ENCODE data around the gene CARMIL3. TPM values are rescaled to one million over a fixed set of nuclear protein-coding genes. Genes with fewer than 3 reads are reported as not detected.
"Not testable (repeated sequence)": the region's sequence is repeated elsewhere in the genome, so short reads cannot be mapped to it uniquely, and the experiment has no call there.

Gene CARMIL3
- total and polyA plus RNA-seq, 4 experiments from 2014 or later, result 0.15 to 0.22 TPM; not detected in 2

GRCh38 chr14:24098927-24099813, 47.4 kb downstream of the CARMIL3 start:
- Mint-ChIP-seq H3K9me3 (no peaks in the 10 kb centered on the region), H3K4me1 (peaks cover 12 to 24% (median 17%) of the 10 kb centered on the region in 4 donors), H3K4me3 (no peak overlapping the region), H3K27ac (peak overlapping the region in 3 of 7 donors; percentile 6 to 46 (median 22)), H3K27me3 (no peaks in the 10 kb centered on the region), H3K36me3 (peaks cover 37 to 48% of the 10 kb centered on the region in 2 donors)
- no peak for DNase-seq
- Histone ChIP-seq H3K27me3 (ENCODE audit: insufficient read depth, low read length) (no peaks in the 10 kb centered on the region), H3K4me1 (ENCODE audit: insufficient read depth, low read length) (peaks cover 14% of the 10 kb centered on the region), H3K27ac (ENCODE audit: low read depth, low read length) (no peak overlapping the region), H3K4me3 (ENCODE audit: low read length in 2 of 2) (no peak overlapping the region), H3K9me3 (ENCODE audit: control insufficient read depth in 1 of 2, low read length in 2 of 2) (no peaks in the 10 kb centered on the region), H3K36me3 (ENCODE audit: insufficient read depth, low read length) (peaks cover 28% of the 10 kb centered on the region)
- CTCF ChIA-PET (ENCODE audit: partially characterized antibody), result interaction anchor here (11.6 to 12.2 kb wide), 2 partner anchors 6 to 41 kb away, joined by 412 to 475 read pairs; partner anchors contain the start of gene CARMIL3
- POLR2A ChIA-PET (ENCODE audit: partially characterized antibody), result no interaction called here
- intact Hi-C loops (cut with micrococcal nuclease), result loop anchor here (10.0 kb wide), 1 partner anchor 46 kb away; the partner anchor contains the start of genes EMC9, PSME2 and RNF31

- no peak overlapping the region for H3K4me3 Mint-ChIP-seq
- H3K27me3 Mint-ChIP-seq, result no peaks in the 10 kb centered on the region
- H3K4me1 Mint-ChIP-seq, result peaks cover 9 to 14% (median 11%) of the 10 kb centered on the region in 4 donors
- intact Hi-C loops (cut with micrococcal nuclease), result no loop called here
- DNase-seq, result no peak
- CTCF ChIA-PET (ENCODE audit: partially characterized antibody), result interaction anchor here (1.0 to 11.5 kb wide), 3 partner anchors 7 to 63 kb away, joined by 3 to 412 read pairs (median 5); partner anchors contain the start of gene PCK2
- POLR2A ChIA-PET (ENCODE audit: partially characterized antibody), result interaction anchor here (1.8 kb wide), 1 partner anchor 13 kb away, joined by 6 read pairs; the partner anchor contains the start of gene DCAF11
- H3K36me3 Mint-ChIP-seq, result peaks cover 41 to 46% of the 10 kb centered on the region in 2 donors
- H3K9me3 ChIP-seq (ENCODE audit: control insufficient read depth in 1 of 2, low read length in 2 of 2), result no peaks in the 10 kb centered on the region
- peaks cover 28% of the 10 kb centered on the region for H3K36me3 ChIP-seq (ENCODE audit: insufficient read depth, low read length)
- no peak overlapping the region for H3K27ac ChIP-seq (ENCODE audit: low read depth, low read length)
- H3K4me1 ChIP-seq (ENCODE audit: insufficient read depth, low read length), result peaks cover 9% of the 10 kb centered on the region
- H3K27me3 ChIP-seq (ENCODE audit: insufficient read depth, low read length), result no peaks in the 10 kb centered on the region
- H3K9me3 Mint-ChIP-seq, result no peaks in the 10 kb centered on the region
- no peak overlapping the region for H3K4me3 ChIP-seq (ENCODE audit: low read length in 2 of 2)
- peak overlapping the region in 1 of 7 donors; percentile 13 for H3K27ac Mint-ChIP-seq
These were observed 48.6 kb downstream of the CARMIL3 start for GRCh38 chr14:24100197-24100981.

DNA sequence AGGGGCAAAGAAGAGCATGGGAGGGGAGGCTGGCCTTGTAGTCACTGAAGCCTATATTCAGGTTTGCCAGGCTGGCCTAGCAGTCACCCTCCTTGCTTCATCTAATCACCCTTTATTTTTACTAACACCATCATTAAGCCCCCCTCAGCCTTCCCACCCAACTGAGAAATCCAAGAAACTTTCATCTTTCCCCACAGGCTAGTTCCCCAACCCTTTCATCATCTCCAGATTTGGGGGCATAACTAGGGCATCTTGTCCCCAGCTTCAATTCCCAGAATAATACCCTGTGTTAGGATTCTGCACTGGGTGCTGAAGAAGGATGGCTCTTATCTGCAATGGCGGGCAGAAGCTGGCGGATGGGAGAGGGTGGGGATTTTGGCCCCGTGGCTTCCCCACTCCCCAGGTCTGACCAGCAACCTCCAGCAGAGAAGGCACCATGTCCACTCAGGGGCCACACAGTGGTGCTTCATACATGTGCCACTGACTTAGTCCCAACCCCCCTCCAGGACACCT, 49.2 kb downstream of the CARMIL3 start:
- H3K9me3 Mint-ChIP-seq, result no peaks in the 10 kb centered on the region
- H3K4me1 ChIP-seq (ENCODE audit: insufficient read depth, low read length), result peaks cover 3% of the 10 kb centered on the region
- no peaks in the 10 kb centered on the region for H3K27me3 ChIP-seq (ENCODE audit: insufficient read depth, low read length)
- POLR2A ChIA-PET (ENCODE audit: partially characterized antibody), result interaction anchor here (1.8 kb wide), 1 partner anchor 13 kb away, joined by 6 read pairs; the partner anchor contains the start of gene DCAF11
- H3K36me3 Mint-ChIP-seq, result peaks cover 37 to 46% of the 10 kb centered on the region in 2 donors
- intact Hi-C loops (cut with micrococcal nuclease), result no loop called here
- no peak overlapping the region for H3K4me3 Mint-ChIP-seq
- CTCF ChIA-PET (ENCODE audit: partially characterized antibody), result interaction anchor here (1.2 to 11.5 kb wide), 3 partner anchors 7 to 42 kb away, joined by 5 to 412 read pairs (median 392); partner anchors contain the start of gene PCK2
- peaks cover 28% of the 10 kb centered on the region for H3K36me3 ChIP-seq (ENCODE audit: insufficient read depth, low read length)
- no peak overlapping the region for H3K27ac ChIP-seq (ENCODE audit: low read depth, low read length)
- H3K4me3 ChIP-seq (ENCODE audit: low read length in 2 of 2), result no peak overlapping the region
- H3K27ac Mint-ChIP-seq, result peak overlapping the region in 1 of 7 donors; percentile 42
- DNase-seq, result no peak
- no peaks in the 10 kb centered on the region for H3K9me3 ChIP-seq (ENCODE audit: control insufficient read depth in 1 of 2, low read length in 2 of 2)
- H3K4me1 Mint-ChIP-seq, result peaks cover 5 to 9% (median 7%) of the 10 kb centered on the region in 4 donors
- no peaks in the 10 kb centered on the region for H3K27me3 Mint-ChIP-seq

- no peaks in the 10 kb centered on the region for H3K9me3 ChIP-seq (ENCODE audit: control insufficient read depth in 1 of 2, low read length in 2 of 2)
- H3K4me1 ChIP-seq (ENCODE audit: insufficient read depth, low read length), result no peaks in the 10 kb centered on the region
- Mint-ChIP-seq H3K4me3 (no peak overlapping the region), H3K9me3 (no peaks in the 10 kb centered on the region), H3K27ac (peak overlapping the region in 2 of 7 donors; percentile 36 to 46), H3K27me3 (no peaks in the 10 kb centered on the region), H3K4me1 (peaks cover 0 to 2% (median 0%) of the 10 kb centered on the region in 4 donors), H3K36me3 (peaks cover 39 to 46% of the 10 kb centered on the region in 2 donors)
- ChIA-PET POLR2A (ENCODE audit: partially characterized antibody) (interaction anchor here (0.7 to 1.3 kb wide), 2 partner anchors 12 to 51 kb away, joined by 3 read pairs; partner anchors contain the start of genes CARMIL3, DCAF11 and NRL), CTCF (ENCODE audit: partially characterized antibody) (interaction anchor here (10.4 to 11.5 kb wide), 2 partner anchors 9 to 43 kb away, joined by 392 to 412 read pairs; partner anchors contain the start of gene PCK2)
- DNase-seq, result no peak
- intact Hi-C loops (cut with micrococcal nuclease), result no loop called here
- no peak overlapping the region for H3K4me3 ChIP-seq (ENCODE audit: low read length in 2 of 2)
- peaks cover 23% of the 10 kb centered on the region for H3K36me3 ChIP-seq (ENCODE audit: insufficient read depth, low read length)
- H3K27ac ChIP-seq (ENCODE audit: low read depth, low read length), result no peak overlapping the region
- no peaks in the 10 kb centered on the region for H3K27me3 ChIP-seq (ENCODE audit: insufficient read depth, low read length)
These were observed 50.7 kb downstream of the CARMIL3 start for GRCh38 chr14:24102357-24103048.

DNA sequence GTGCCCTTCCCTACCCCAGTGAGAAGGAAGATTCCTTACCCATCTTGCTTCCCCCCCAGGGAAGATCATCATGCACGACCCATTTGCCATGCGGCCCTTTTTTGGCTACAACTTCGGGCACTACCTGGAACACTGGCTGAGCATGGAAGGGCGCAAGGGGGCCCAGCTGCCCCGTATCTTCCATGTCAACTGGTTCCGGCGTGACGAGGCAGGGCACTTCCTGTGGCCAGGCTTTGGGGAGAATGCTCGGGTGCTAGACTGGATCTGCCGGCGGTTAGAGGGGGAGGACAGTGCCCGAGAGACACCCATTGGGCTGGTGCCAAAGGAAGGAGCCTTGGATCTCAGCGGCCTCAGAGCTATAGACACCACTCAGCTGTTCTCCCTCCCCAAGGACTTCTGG, 51.6 kb downstream of the CARMIL3 start:
- peaks cover under 1 to 6% (median 5%) of the 10 kb centered on the region in 4 donors for H3K4me1 Mint-ChIP-seq
- Histone ChIP-seq H3K27ac (ENCODE audit: low read depth, low read length) (no peak overlapping the region), H3K27me3 (ENCODE audit: insufficient read depth, low read length) (no peaks in the 10 kb centered on the region), H3K4me3 (ENCODE audit: low read length in 2 of 2) (no peak overlapping the region), H3K36me3 (ENCODE audit: insufficient read depth, low read length) (peaks cover 23% of the 10 kb centered on the region), H3K4me1 (ENCODE audit: insufficient read depth, low read length) (peaks cover 3% of the 10 kb centered on the region), H3K9me3 (ENCODE audit: control insufficient read depth in 1 of 2, low read length in 2 of 2) (no peaks in the 10 kb centered on the region)
- no peaks in the 10 kb centered on the region for H3K9me3 Mint-ChIP-seq
- DNase-seq, result no peak
- H3K36me3 Mint-ChIP-seq, result peaks cover 36 to 46% of the 10 kb centered on the region in 2 donors
- no peaks in the 10 kb centered on the region for H3K27me3 Mint-ChIP-seq
- peak overlapping the region in 1 of 7 donors; percentile 12 for H3K27ac Mint-ChIP-seq
- ChIA-PET POLR2A (ENCODE audit: partially characterized antibody) (interaction anchor here (1.0 to 8.4 kb wide), 4 partner anchors 10 to 52 kb away, joined by 3 to 137 read pairs (median 4); partner anchors contain the start of genes CARMIL3, DCAF11 and PCK2), CTCF (ENCODE audit: partially characterized antibody) (interaction anchor here (0.9 to 11.5 kb wide), 4 partner anchors 10 to 44 kb away, joined by 3 to 412 read pairs (median 198); partner anchors contain the start of gene PCK2)
- H3K4me3 Mint-ChIP-seq, result no peak overlapping the region
- intact Hi-C loops (cut with micrococcal nuclease), result no loop called here

DNA sequence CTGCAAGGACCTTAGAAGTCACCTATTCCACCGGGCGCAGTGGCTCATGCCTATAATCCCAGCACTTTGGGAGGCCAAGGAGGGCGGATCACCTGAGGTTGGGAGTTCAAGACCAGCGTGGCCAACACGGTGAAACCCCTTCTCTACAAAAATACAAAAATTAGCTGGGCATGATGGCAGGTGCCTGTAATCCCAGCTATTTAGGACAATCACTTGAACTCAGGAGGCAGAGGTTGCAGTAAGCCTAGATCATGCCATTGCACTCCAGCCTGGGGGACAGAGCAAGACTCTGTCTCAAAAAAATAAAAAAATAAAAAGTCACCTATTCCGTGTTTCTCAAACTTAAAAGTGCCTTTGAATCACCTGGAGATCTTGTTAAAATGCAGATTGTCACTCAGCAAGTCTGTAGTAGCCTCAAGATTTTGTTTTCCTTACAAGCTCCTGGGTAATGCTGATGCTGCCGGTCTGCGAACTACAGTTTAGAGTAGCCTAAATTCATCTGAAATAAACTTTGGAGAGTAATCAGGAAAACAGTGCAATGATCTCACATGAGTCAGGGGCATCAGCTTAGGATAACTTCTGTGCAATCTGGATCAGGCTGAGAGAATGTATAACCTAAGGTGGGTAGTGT, 53.9 kb downstream of the CARMIL3 start:
- H3K27me3 Mint-ChIP-seq; H3K4me3 ChIP-seq (ENCODE audit: low read length in 2 of 2); H3K4me3 Mint-ChIP-seq; H3K27me3 ChIP-seq (ENCODE audit: insufficient read depth, low read length); H3K9me3 ChIP-seq (ENCODE audit: control insufficient read depth in 1 of 2, low read length in 2 of 2); H3K27ac ChIP-seq (ENCODE audit: low read depth, low read length); DNase-seq; intact Hi-C loops (cut with micrococcal nuclease); H3K9me3 Mint-ChIP-seq: not testable (repeated sequence)
- peaks cover 6 to 14% (median 12%) of the 10 kb centered on the region in 4 donors for H3K4me1 Mint-ChIP-seq
- CTCF ChIA-PET (ENCODE audit: partially characterized antibody), result interaction anchor here (0.6 to 11.5 kb wide), 4 partner anchors 12 to 64 kb away, joined by 3 to 412 read pairs (median 198); partner anchors contain the start of gene PCK2
- POLR2A ChIA-PET (ENCODE audit: partially characterized antibody), result interaction anchor here (0.7 to 8.4 kb wide), 5 partner anchors 8 to 55 kb away, joined by 3 to 137 read pairs (median 7); partner anchors contain the start of genes DCAF11, IRF9, NRL and PCK2
- Histone ChIP-seq H3K36me3 (ENCODE audit: insufficient read depth, low read length) (peaks cover 11% of the 10 kb centered on the region), H3K4me1 (ENCODE audit: insufficient read depth, low read length) (peaks cover 14% of the 10 kb centered on the region)
- peak overlapping the region in 3 of 7 donors; percentile 16 to 38 (median 34) for H3K27ac Mint-ChIP-seq
- H3K36me3 Mint-ChIP-seq, result peaks cover 23 to 32% of the 10 kb centered on the region in 2 donors
